ENCODE results near the gene HLCS. TPM values are rescaled to one million over a fixed set of nuclear protein-coding genes. Genes with fewer than 3 reads are reported as not detected.

The HLCS gene
- total and polyA plus RNA-seq, 2 of the 8 experiments (the other 6 are each of a cell fraction or from before 2014, with no cell fraction given) = 4.7 to 12.2 TPM

- CTCF ChIA-PET (ENCODE audit: partially characterized antibody) = interaction anchor here (0.6 to 1.1 kb wide), 3 partner anchors 12 to 41 kb away, joined by 3 to 4 read pairs (median 3); no protein-coding TSS in a partner anchor
- no peak for DNase-seq (ENCODE audit: low read depth in 1 of 2, low spot score in 2 of 2)
- Histone ChIP-seq H3K23me2 (ENCODE audit: low read depth, low read length) (no peaks in the 10 kb centered on the region), H3K36me3 (ENCODE audit: control insufficient read depth in 2 of 4, insufficient read depth in 4 of 4, low read length in 3 of 4) (no peaks in the 10 kb centered on the region), H3K79me1 (ENCODE audit: low read depth, low read length) (no peaks in the 10 kb centered on the region), H3K23ac (ENCODE audit: insufficient read length) (no peak overlapping the region), H3K18ac (ENCODE audit: extremely low read depth, low read length) (no peak overlapping the region), H2BK15ac (ENCODE audit: low read length) (no peak overlapping the region), H4K8ac (ENCODE audit: extremely low read depth, insufficient read depth, low read length) (no peak overlapping the region), H3K9ac (replicated peaks in 1 of 4; ENCODE audit: extremely low read depth in 1 of 4, low read depth in 3 of 4, low read length in 3 of 4) (no peak overlapping the region), H3K4me1 (replicated peaks in 1 of 4; ENCODE audit: control insufficient read depth in 3 of 4, insufficient read depth in 4 of 4, low read length in 3 of 4) (no peaks in the 10 kb centered on the region), H3K14ac (ENCODE audit: insufficient read length) (no peak overlapping the region), H2BK12ac (ENCODE audit: low read depth, low read length) (no peak overlapping the region), H4K20me1 (replicated peaks in 1 of 2; ENCODE audit: control insufficient read depth in 1 of 2, insufficient read depth in 2 of 2, low read length in 2 of 2) (no peaks in the 10 kb centered on the region), H4K91ac (replicated peaks; ENCODE audit: insufficient read length, low read length) (no peak overlapping the region), H4K5ac (ENCODE audit: insufficient read length, low read depth, low read length) (no peak overlapping the region), H3K27ac (ENCODE audit: low read depth, low read length) (no peak overlapping the region), H2AK5ac (ENCODE audit: low read depth, low read length) (no peak overlapping the region), H2BK5ac (ENCODE audit: low read depth, low read length) (no peak overlapping the region), H3K27me3 (replicated peaks in 1 of 4; ENCODE audit: control insufficient read depth in 3 of 4, extremely low read depth in 1 of 4, insufficient read depth in 3 of 4, low read length in 3 of 4) (no peaks in the 10 kb centered on the region; a peak in 2 of 7 replicates), H3K56ac (replicated peaks; ENCODE audit: insufficient read length, low read depth, low read length) (no peak overlapping the region), H3K9me3 (ENCODE audit: insufficient read depth in 2 of 2, low read depth in 1 of 2, low read length in 1 of 2) (no peaks in the 10 kb centered on the region), H3K4ac (replicated peaks; ENCODE audit: insufficient read length, low read depth, low read length) (no peak overlapping the region), H3K4me2 (ENCODE audit: insufficient read depth in 1 of 2, low read depth in 2 of 2, low read length in 2 of 2) (no peak overlapping the region), H2AFZ (ENCODE audit: low read length) (no peak overlapping the region), H3K4me3 (ENCODE audit: extremely low read depth in 1 of 4, insufficient read depth in 2 of 4, low read depth in 3 of 4, low read length in 4 of 4) (no peak overlapping the region), H2BK120ac (replicated peaks; ENCODE audit: low read depth, low read length) (no peak overlapping the region), H3K79me2 (ENCODE audit: control insufficient read depth in 1 of 2, insufficient read depth in 2 of 2, low read length in 2 of 2) (no peaks in the 10 kb centered on the region), H2BK20ac (ENCODE audit: low read length) (no peak overlapping the region)
- no peak for FAIRE-seq
- TF ChIP-seq CBX8 (IDR thresholded peaks at IDR 0.05; ENCODE audit: borderline replicate concordance, low read depth, low read length) (no peak), TAF1 (IDR thresholded peaks at IDR 0.05; ENCODE audit: low read depth, low read length) (no peak), CBX5 (IDR thresholded peaks at IDR 0.05; ENCODE audit: low read depth, low read length) (no peak), MAFK (IDR thresholded peaks at IDR 0.05; ENCODE audit: low read depth, low read length) (no peak), EZH2 (IDR thresholded peaks at IDR 0.05; ENCODE audit: low read depth, low read length, severe bottlenecking) (no peak), PHF8 (conservative IDR thresholded peaks at IDR 0.05; ENCODE audit: low read depth, low read length) (no peak), SAP30 (IDR thresholded peaks at IDR 0.05; ENCODE audit: insufficient read depth, insufficient replicate concordance, low read length) (no peak), SUZ12 (IDR thresholded peaks at IDR 0.05; ENCODE audit: low read length) (no peak), RBBP5 (IDR thresholded peaks at IDR 0.05; ENCODE audit: borderline replicate concordance, low read depth, low read length) (no peak), TCF12 (IDR thresholded peaks at IDR 0.05; ENCODE audit: low read depth, low read length) (no peak), KDM5A (IDR thresholded peaks at IDR 0.05; ENCODE audit: low read length) (no peak), KDM4A (IDR thresholded peaks at IDR 0.05; ENCODE audit: low read depth, low read length, severe bottlenecking) (no peak)
- WGBS, 2 experiments (ENCODE audit: extremely low coverage in 1 of 2, insufficient coverage in 1 of 2, insufficient read length in 1 of 2, insufficient replicate concordance in 2 of 2, low coverage in 1 of 2, low lambda C conversion rate in 2 of 2, missing lambda C conversion rate in 1 of 2) = 97% methylated on average over 3 of the region's 3 CpGs; no CpG with 5 or more reads in 1 of the 2 experiments
- POLR2A ChIA-PET (ENCODE audit: partially characterized antibody) = no interaction called here
These were observed 126.7 kb downstream of the HLCS start for GRCh38 chr21:36839735-36840134.

Data from H1 (cell line).